Measurements from ENCODE around the gene SCAP.

DNA sequence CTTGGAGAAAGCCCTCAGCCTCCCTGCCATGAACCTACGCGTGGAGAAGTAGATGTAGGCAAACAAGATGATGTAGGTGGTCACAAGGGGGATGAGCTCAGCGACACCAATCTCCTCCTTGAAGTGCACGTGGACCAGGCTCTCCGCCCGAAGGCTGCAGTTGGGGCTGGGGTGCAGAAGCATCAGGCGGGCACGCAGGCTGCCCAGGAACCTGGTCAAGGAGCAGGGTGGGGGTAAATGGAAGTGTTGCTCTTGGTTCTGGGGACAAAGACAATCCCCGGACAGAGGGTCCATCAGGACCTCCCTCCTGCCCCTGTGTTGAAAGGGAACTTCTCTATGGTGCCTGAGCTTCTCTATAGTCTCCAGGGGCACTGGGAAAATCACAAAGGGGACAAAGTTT, 49.8 kb downstream of the SCAP start:
- TF ChIP-seq, protein P1, sequence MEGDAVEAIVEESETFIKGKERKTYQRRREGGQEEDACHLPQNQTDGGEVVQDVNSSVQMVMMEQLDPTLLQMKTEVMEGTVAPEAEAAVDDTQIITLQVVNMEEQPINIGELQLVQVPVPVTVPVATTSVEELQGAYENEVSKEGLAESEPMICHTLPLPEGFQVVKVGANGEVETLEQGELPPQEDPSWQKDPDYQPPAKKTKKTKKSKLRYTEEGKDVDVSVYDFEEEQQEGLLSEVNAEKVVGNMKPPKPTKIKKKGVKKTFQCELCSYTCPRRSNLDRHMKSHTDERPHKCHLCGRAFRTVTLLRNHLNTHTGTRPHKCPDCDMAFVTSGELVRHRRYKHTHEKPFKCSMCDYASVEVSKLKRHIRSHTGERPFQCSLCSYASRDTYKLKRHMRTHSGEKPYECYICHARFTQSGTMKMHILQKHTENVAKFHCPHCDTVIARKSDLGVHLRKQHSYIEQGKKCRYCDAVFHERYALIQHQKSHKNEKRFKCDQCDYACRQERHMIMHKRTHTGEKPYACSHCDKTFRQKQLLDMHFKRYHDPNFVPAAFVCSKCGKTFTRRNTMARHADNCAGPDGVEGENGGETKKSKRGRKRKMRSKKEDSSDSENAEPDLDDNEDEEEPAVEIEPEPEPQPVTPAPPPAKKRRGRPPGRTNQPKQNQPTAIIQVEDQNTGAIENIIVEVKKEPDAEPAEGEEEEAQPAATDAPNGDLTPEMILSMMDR (IDR thresholded peaks at IDR 0.05; ENCODE audit: insufficient read depth, low read length, poor library complexity, severe bottlenecking) = no peak
- no peak for TF ChIP-seq EZH2phosphoT487 (conservative IDR thresholded peaks at IDR 0.05; ENCODE audit: low read length)
